Loucy (cell line): Measurements from ENCODE around the gene SOX12.

ENCODE experiments used
- EZH2phosphoT487 ChIP-seq: fragments of 200-600 bp; IDR thresholded peaks from 2 replicates; pipeline ENCODE4 v1.6.1; 2018; ENCODE audit warnings: antibody characterized with exemption, mild to moderate bottlenecking, moderate library complexity, borderline replicate concordance
- TF ChIP-seq, protein P1 (sequence below): fragments of 200-600 bp; sonication (generic); conservative IDR thresholded peaks from 2 replicates; pipeline ENCODE4 v1.5.1; 2014; ENCODE audit warnings: mild to moderate bottlenecking, antibody characterized with exemption, low read length

DNA sequence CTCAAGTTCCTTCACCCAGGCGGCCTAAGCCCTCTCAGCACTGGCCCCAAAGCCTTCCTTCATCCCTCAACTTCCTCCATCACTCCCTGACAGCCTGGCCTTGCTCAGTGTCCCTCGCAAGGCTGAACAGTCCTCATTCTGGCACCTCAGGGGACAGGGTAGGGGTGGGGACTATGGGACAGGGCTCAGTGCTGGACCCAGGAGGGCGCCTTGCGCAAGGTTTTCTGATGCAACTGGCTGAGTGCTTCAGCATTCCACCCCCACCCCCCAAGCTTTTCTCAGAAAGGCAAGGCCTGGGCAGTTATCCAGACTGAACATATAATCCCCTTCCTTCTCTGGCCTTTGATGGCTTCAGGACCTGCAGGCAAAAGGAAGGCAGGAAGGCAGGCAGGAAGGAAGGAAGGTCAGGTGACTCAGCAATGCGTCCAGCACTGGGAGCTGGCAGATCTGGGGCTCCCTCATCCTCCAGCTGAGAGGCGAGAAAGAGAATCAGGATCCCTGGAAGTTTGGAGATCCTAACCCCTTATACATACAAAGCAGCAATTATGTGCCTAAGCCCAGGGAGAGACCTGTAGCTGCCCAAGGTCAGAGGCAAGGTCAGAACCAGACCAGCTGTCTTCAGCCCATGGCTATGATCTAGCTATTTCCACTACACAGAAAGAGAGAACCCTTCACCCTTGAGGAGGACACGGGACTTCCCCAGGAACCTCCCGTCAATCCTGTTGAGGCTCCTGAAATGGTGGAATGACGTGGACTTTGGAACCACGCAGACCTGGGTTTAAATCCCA lies 46.6 kb downstream of the SOX12 start:
- TF ChIP-seq, protein P1, sequence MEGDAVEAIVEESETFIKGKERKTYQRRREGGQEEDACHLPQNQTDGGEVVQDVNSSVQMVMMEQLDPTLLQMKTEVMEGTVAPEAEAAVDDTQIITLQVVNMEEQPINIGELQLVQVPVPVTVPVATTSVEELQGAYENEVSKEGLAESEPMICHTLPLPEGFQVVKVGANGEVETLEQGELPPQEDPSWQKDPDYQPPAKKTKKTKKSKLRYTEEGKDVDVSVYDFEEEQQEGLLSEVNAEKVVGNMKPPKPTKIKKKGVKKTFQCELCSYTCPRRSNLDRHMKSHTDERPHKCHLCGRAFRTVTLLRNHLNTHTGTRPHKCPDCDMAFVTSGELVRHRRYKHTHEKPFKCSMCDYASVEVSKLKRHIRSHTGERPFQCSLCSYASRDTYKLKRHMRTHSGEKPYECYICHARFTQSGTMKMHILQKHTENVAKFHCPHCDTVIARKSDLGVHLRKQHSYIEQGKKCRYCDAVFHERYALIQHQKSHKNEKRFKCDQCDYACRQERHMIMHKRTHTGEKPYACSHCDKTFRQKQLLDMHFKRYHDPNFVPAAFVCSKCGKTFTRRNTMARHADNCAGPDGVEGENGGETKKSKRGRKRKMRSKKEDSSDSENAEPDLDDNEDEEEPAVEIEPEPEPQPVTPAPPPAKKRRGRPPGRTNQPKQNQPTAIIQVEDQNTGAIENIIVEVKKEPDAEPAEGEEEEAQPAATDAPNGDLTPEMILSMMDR = no peak
- TF ChIP-seq EZH2phosphoT487 = no peak
